ENCODE measurements around the gene CCDC60.

DNA sequence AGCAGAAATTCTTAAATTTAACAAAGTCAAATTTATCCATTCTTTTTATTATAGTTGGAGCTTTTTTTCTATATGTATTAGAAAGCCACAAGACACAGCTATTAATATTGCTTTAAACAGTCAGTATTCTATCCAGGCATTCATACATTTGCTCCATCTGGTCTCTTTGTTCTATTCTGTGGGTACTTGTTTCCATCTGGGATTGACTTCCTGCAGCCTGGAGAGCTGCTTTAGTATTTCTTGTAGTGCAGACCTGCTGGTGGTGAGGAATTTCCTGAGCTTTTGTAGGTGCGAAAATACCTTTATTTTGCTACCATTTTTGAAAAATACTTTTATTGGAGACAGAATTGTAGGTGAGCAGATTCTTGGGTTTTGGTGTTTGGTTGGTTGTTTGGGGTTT lies 29.0 kb downstream of the CCDC60 start:
- no peak for TF ChIP-seq POLR2A (IDR thresholded peaks at IDR 0.05)
- TF ChIP-seq, protein P1, sequence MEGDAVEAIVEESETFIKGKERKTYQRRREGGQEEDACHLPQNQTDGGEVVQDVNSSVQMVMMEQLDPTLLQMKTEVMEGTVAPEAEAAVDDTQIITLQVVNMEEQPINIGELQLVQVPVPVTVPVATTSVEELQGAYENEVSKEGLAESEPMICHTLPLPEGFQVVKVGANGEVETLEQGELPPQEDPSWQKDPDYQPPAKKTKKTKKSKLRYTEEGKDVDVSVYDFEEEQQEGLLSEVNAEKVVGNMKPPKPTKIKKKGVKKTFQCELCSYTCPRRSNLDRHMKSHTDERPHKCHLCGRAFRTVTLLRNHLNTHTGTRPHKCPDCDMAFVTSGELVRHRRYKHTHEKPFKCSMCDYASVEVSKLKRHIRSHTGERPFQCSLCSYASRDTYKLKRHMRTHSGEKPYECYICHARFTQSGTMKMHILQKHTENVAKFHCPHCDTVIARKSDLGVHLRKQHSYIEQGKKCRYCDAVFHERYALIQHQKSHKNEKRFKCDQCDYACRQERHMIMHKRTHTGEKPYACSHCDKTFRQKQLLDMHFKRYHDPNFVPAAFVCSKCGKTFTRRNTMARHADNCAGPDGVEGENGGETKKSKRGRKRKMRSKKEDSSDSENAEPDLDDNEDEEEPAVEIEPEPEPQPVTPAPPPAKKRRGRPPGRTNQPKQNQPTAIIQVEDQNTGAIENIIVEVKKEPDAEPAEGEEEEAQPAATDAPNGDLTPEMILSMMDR (IDR thresholded peaks at IDR 0.05), result no peak

All from stomach (tissue), 4 donors.